Keratinocyte (primary cell): Measurements from ENCODE around the gene PTK7.

Source experiments
- CTCF ChIP-seq, 3 experiments: IDR thresholded peaks in 1 of 3; conservative IDR thresholded peaks in 1 of 3; optimal IDR thresholded peaks in 1 of 3; 2 replicates in 2 of 3; 3 replicates in 1 of 3; pipeline versions ENCODE3 to v1.5.1; 2011; ENCODE audit warnings: low read length in 3 of 3, mild to moderate bottlenecking in 3 of 3, moderate library complexity in 2 of 3, control low read depth in 1 of 3, inconsistent platforms in 1 of 3; ENCODE audit not compliant: insufficient read depth in 2 of 3; ENCODE audit errors: extremely low read depth in 1 of 3
- EZH2 ChIP-seq: IDR thresholded peaks from one replicate; pipeline ENCODE4 v1.6.1; 2012; ENCODE audit warnings: inconsistent platforms, mild to moderate bottlenecking, low read length, moderate library complexity

DNA sequence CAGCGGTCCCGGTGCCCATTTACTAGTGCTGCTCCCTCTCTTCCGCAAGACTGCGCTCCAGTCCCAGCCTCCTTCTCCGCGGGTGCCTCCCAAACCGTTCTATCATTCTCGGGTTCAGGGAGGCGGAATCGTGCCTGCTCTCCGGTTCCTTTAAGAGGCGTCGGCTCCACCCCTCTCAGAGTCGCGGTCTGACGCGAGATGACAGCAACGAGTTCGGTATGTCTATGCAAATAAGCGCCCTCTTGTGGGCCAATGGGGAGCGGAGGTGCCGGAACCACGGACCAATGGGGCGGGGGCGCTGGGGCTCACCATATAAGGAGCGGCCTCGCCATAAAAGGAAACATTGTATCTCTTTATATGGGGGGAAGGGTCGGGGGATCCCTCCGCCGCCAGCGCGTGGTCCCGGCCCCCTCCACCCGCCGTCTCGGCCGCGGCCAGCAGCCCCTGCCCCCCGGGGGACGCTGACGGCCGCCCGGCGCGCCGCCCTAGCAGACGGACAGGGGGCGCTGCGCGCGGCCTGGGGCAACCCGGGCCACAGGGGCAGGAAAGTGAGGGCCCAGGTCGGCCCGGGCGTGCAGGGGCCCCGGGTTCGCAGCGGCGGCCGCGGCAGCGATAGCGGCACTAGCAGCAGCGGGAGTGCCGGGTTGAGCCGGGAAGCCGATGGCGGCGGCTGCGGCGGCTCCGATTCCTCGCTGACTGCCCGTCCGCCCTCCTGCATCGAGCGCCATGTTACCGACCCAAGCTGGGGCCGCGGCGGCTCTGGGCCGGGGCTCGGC lies 95.0 kb downstream of the PTK7 start, which contains the start of gene SRF:
- TF ChIP-seq CTCF (optimal IDR thresholded peaks at IDR 0.05 in 1 of 3, IDR thresholded peaks at IDR 0.05 in 1 of 3, conservative IDR thresholded peaks at IDR 0.05 in 1 of 3; ENCODE audit: extremely low read depth in 1 of 3, insufficient read depth in 2 of 3, low read length in 3 of 3) (peak in 1 of 3 experiments; percentile 48), EZH2 (no peak)
